ENCODE measurements around the gene TBX4.

TBX4 gene

DNA sequence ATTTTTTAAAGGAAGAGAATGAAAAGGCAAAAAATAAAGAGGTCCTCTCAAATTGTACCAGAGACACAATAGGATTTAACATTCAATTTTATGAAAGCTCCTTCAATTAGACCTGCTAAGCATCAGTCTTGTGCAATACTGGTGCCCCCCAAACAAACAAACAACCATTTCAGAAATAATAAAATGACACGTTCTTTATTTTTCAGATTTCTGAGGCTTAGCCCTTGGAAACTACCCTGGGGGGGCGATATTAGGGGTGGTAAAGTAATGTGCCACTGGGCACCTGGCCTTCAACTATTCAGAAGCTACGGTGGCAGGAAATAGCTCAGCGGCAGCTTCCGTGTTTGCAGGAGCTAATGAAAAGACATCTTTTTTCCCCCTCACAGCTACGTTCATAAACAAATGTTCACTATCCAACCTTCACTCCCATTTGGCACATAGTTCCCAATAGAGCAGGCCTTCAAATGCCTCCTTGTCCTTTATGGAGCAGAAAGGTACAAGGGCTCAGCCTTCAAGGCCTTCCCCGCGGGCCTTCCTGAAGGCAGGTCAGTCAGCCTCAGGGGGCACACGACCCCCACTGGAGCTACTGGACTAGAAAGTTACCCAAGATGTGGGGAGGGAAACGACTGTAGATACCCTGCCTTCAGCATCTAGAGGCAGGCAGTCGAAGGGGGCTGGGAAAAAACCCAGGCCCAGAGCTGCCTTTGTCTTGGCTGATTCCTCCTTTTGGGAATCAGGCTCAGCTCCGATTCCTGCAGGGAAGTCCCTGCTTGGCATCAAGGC is 44.1 kb downstream of the TBX4 start:
- TF ChIP-seq FOXM1 (IDR thresholded peaks at IDR 0.05; ENCODE audit: borderline replicate concordance, low read depth) (no peak), CREB1 (IDR thresholded peaks at IDR 0.05; ENCODE audit: low read depth) (no peak), TEAD4 (IDR thresholded peaks at IDR 0.05) (no peak), RAD21 (IDR thresholded peaks at IDR 0.05; ENCODE audit: low read depth) (no peak), REST (IDR thresholded peaks at IDR 0.05; ENCODE audit: low read depth) (no peak), TAF1 (IDR thresholded peaks at IDR 0.05; ENCODE audit: low read depth) (no peak), ZBTB7A (IDR thresholded peaks at IDR 0.05; ENCODE audit: low read depth) (no peak), NFIC (IDR thresholded peaks at IDR 0.05) (no peak), CEBPB (IDR thresholded peaks at IDR 0.05) (no peak), TCF12 (IDR thresholded peaks at IDR 0.05; ENCODE audit: low read depth) (no peak), EP300 (IDR thresholded peaks at IDR 0.05; ENCODE audit: borderline replicate concordance) (no peak), EGR1 (IDR thresholded peaks at IDR 0.05) (no peak)
- TF ChIP-seq, protein P1, sequence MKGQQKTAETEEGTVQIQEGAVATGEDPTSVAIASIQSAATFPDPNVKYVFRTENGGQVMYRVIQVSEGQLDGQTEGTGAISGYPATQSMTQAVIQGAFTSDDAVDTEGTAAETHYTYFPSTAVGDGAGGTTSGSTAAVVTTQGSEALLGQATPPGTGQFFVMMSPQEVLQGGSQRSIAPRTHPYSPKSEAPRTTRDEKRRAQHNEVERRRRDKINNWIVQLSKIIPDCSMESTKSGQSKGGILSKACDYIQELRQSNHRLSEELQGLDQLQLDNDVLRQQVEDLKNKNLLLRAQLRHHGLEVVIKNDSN (IDR thresholded peaks at IDR 0.05) = no peak
- TF ChIP-seq, protein P2, sequence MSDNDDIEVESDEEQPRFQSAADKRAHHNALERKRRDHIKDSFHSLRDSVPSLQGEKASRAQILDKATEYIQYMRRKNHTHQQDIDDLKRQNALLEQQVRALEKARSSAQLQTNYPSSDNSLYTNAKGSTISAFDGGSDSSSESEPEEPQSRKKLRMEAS (IDR thresholded peaks at IDR 0.05) = no peak

GRCh38 chr17:61496957-61497653 is 44.9 kb downstream of the TBX4 start:
- TF ChIP-seq CEBPB (IDR thresholded peaks at IDR 0.05) = no peak
- TF ChIP-seq EP300 (IDR thresholded peaks at IDR 0.05; ENCODE audit: borderline replicate concordance) = no peak
- TF ChIP-seq, protein P2 (IDR thresholded peaks at IDR 0.05) = no peak
- no peak for TF ChIP-seq CREB1 (IDR thresholded peaks at IDR 0.05; ENCODE audit: low read depth)
- no peak for TF ChIP-seq NFIC (IDR thresholded peaks at IDR 0.05)
- TF ChIP-seq RAD21 (IDR thresholded peaks at IDR 0.05; ENCODE audit: low read depth) = no peak
- no peak for TF ChIP-seq YY1 (IDR thresholded peaks at IDR 0.05; ENCODE audit: low read depth)
- TF ChIP-seq EGR1 (IDR thresholded peaks at IDR 0.05) = no peak
- TF ChIP-seq TCF12 (IDR thresholded peaks at IDR 0.05; ENCODE audit: low read depth) = no peak
- no peak for TF ChIP-seq TAF1 (IDR thresholded peaks at IDR 0.05; ENCODE audit: low read depth)
- no peak for TF ChIP-seq ZBTB7A (IDR thresholded peaks at IDR 0.05; ENCODE audit: low read depth)

DNA sequence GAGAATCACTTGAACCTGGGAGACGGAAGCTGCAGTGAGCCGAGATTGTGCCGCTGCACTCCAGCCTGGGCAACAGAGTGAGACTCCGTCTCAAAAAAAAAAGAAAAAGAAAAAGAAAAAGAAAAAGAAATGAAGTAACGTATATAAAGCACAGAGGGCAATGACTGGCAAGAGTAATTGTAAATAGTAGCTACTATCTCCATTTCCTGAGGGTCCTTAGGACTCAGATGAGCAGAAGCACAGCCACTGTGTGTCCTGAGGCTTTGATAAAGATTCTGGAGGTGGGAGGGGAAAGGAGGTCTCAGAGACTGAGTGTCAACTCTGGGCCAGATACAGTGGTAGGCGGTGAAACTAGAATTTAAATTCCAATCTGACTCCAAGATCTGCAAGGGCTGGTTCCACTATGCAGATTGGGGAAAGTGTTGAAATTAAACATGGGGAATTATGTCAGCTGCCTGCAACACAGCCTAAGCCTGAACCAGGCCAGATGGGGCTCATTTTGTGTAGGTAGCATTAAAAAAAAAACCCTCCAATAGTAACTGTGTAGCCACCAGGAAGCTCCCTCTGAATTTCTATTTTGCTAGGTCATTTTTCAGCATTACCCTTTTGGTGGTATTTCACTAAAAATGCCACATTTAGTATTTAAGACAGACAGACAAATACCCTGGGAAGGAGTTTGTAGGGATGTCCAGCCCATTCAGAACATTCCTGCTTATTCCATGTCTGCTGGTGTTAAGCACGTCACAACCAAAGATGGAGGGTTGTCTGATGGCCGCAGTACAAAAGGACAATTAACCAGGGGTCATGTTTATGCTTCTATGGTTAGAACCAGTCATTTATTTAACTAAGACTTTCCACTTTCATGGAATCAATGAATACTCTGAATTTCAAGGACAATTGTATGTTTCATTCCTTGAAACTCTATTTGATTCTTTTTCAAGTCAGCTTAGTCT is 46.1 kb downstream of the TBX4 start:
- TF ChIP-seq YY1 (IDR thresholded peaks at IDR 0.05; ENCODE audit: low read depth) (no peak), EP300 (IDR thresholded peaks at IDR 0.05; ENCODE audit: borderline replicate concordance) (no peak), CREB1 (IDR thresholded peaks at IDR 0.05; ENCODE audit: low read depth) (no peak), TAF1 (IDR thresholded peaks at IDR 0.05; ENCODE audit: low read depth) (no peak), CEBPB (IDR thresholded peaks at IDR 0.05) (no peak), TCF12 (IDR thresholded peaks at IDR 0.05; ENCODE audit: low read depth) (no peak), FOXM1 (IDR thresholded peaks at IDR 0.05; ENCODE audit: borderline replicate concordance, low read depth) (no peak), ZBTB7A (IDR thresholded peaks at IDR 0.05; ENCODE audit: low read depth) (no peak), RAD21 (IDR thresholded peaks at IDR 0.05; ENCODE audit: low read depth) (no peak), NFIC (IDR thresholded peaks at IDR 0.05) (no peak), REST (IDR thresholded peaks at IDR 0.05; ENCODE audit: low read depth) (no peak), EGR1 (IDR thresholded peaks at IDR 0.05) (no peak), TEAD4 (IDR thresholded peaks at IDR 0.05) (no peak)
- TF ChIP-seq, protein P1 (IDR thresholded peaks at IDR 0.05) = no peak
- TF ChIP-seq, protein P2 (IDR thresholded peaks at IDR 0.05) = no peak

GRCh38 chr17:61499632-61500031 is 47.4 kb downstream of the TBX4 start:
- TF ChIP-seq ZBTB7A (IDR thresholded peaks at IDR 0.05; ENCODE audit: low read depth) (no peak), CREB1 (IDR thresholded peaks at IDR 0.05; ENCODE audit: low read depth) (no peak), YY1 (IDR thresholded peaks at IDR 0.05; ENCODE audit: low read depth) (no peak), NFIC (IDR thresholded peaks at IDR 0.05) (no peak), RAD21 (IDR thresholded peaks at IDR 0.05; ENCODE audit: low read depth) (no peak), EGR1 (IDR thresholded peaks at IDR 0.05) (no peak), TAF1 (IDR thresholded peaks at IDR 0.05; ENCODE audit: low read depth) (no peak)

All from Ishikawa (cell line).